AG04449 (cell line): ENCODE results near the gene MFRP.

Source experiments
- CTCF ChIA-PET: fragments of 350-600 bp; formaldehyde crosslinking; extraction: SDS; loops from one replicate; lab custom pipeline; 2021; ENCODE audit warnings: antibody characterized with exemption; lab: Yijun Ruan, JAX
- POLR2A ChIA-PET: fragments of 400-600, 350-600 bp; formaldehyde crosslinking; extraction: SDS; loops from one replicate; lab custom pipeline; 2020; ENCODE audit warnings: antibody characterized with exemption, inconsistent platforms; lab: Yijun Ruan, JAX
- DNase-seq: peaks from one replicate; pipeline ENCODE4 v3.0.0-alpha.2; 2010; ENCODE audit warnings: low read depth, low spot score
- H3K4me3 ChIP-seq: 2 replicates; pipeline ENCODE4 v1.5.1; 2011; ENCODE audit warnings: low read depth, mild to moderate bottlenecking, control low read depth, low read length
- CTCF ChIP-seq: IDR thresholded peaks from one replicate; pipeline ENCODE4 v1.5.1; 2011; ENCODE audit warnings: mild to moderate bottlenecking, moderate library complexity, low read length, control low read depth, inconsistent platforms; ENCODE audit not compliant: insufficient read depth; ENCODE audit errors: missing control alignments

MFRP gene

GRCh38 chr11:119293461-119293860 lies 53.0 kb downstream of the MFRP start:
- DNase-seq = no peak
- H3K4me3 ChIP-seq = no peak overlapping the region
- CTCF ChIA-PET = interaction anchor here (1.1 to 3.2 kb wide), 2 partner anchors 9 to 14 kb away, joined by 3 to 11 read pairs; no protein-coding TSS in a partner anchor
- TF ChIP-seq CTCF = no peak
- POLR2A ChIA-PET = no interaction called here

GRCh38 chr11:119290894-119291497 lies 55.5 kb downstream of the MFRP start:
- TF ChIP-seq CTCF = no peak
- DNase-seq = no peak
- H3K4me3 ChIP-seq = no peak overlapping the region
- ChIA-PET POLR2A (no interaction called here), CTCF (interaction anchor here (1.7 to 3.3 kb wide), 2 partner anchors 86 to 95 kb away, joined by 5 to 15 read pairs; partner anchors contain the start of gene CBL)
